Endothelial cell (in vitro differentiated cells): Measurements from ENCODE around the gene JOSD1. TPM values are rescaled to one million over a fixed set of nuclear protein-coding genes. Genes with fewer than 3 reads are reported as not detected.

Experiments used
- DNase-seq: peaks from one replicate; pipeline ENCODE4 v3.0.0; 2021; ENCODE audit warnings: low spot score
- H3K27ac Mint-ChIP-seq: one replicate; pipeline ENCODE4 v1.8.0; 2021; ENCODE audit warnings: mixed read lengths, inconsistent platforms; ENCODE audit not compliant: unreplicated experiment
- H3K27me3 Mint-ChIP-seq: one replicate; pipeline ENCODE4 v1.8.0; 2021; ENCODE audit warnings: mild to moderate bottlenecking, moderate library complexity, mixed read lengths, inconsistent platforms; ENCODE audit not compliant: unreplicated experiment
- H3K36me3 Mint-ChIP-seq: one replicate; pipeline ENCODE4 v1.8.0; 2021; ENCODE audit warnings: mild to moderate bottlenecking, low read depth, mixed read lengths, inconsistent platforms; ENCODE audit not compliant: unreplicated experiment
- H3K4me1 Mint-ChIP-seq: one replicate; pipeline ENCODE4 v1.8.0; 2021; ENCODE audit warnings: mild to moderate bottlenecking, mixed read lengths, inconsistent platforms; ENCODE audit not compliant: unreplicated experiment
- H3K4me3 Mint-ChIP-seq: one replicate; pipeline ENCODE4 v1.8.0; 2021; ENCODE audit warnings: mild to moderate bottlenecking, mixed read lengths, inconsistent platforms; ENCODE audit not compliant: unreplicated experiment
- H3K9me3 Mint-ChIP-seq: one replicate; pipeline ENCODE4 v1.8.0; 2021; ENCODE audit warnings: mixed read lengths, inconsistent platforms; ENCODE audit not compliant: unreplicated experiment
- total RNA-seq: library from RNA; stranded (reverse); fragmentation: NEBNext Ultra II Directional; extraction: Animal tissue kit (Norgen Biotek cat#: 25700); gene quantifications from one replicate; pipeline ENCODE4 v1.2.1, GENCODE V29; 2021; ENCODE audit not compliant: unreplicated experiment
- TF ChIP-seq, protein P1 (sequence below): fragments of 200-600 bp; sonication (generic); IDR thresholded peaks from one replicate; pipeline ENCODE4 v1.5.0; 2021; ENCODE audit warnings: antibody characterized with exemption; ENCODE audit not compliant: unreplicated experiment

JOSD1 gene
- total RNA-seq, 1 donor from 2014 or later, result 49.6 TPM

DNA sequence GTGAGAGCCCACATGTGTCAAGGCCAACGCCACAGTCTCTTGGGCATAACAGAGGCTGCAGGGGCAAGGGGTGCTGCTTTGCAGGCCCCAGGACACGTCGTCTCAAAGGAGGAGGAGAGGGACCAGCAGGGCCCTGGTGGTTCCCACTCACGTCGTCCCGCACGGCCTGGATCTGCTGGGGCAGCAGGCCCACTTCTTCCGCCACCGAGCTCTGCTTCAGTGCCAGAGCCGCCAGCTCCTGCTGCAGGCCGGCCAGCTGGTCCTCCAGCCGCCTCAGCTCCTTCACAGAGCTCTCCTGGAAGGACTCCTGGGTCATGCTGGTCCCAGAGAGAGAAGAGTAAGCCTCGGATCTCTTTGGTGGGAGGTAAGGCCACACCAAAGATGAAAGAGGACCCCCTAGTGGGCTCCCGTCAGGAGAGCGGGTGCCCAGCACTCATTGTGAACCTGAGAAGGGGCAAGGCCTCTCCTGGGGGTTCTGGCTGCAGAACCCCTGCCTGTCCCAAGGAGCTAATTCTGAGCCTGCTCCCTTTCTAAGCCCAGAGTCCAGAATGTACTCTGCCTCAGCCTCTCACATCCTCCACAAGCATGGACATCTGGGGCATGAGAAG lies 39.5 kb upstream of the JOSD1 start:
- Mint-ChIP-seq H3K36me3 (peaks cover 47% of the 10 kb centered on the region), H3K27me3 (peaks cover 4% of the 10 kb centered on the region), H3K9me3 (no peaks in the 10 kb centered on the region), H3K4me1 (peaks cover 14% of the 10 kb centered on the region), H3K27ac (no peak overlapping the region), H3K4me3 (peak overlapping the region; percentile 25)
- TF ChIP-seq, protein P1, sequence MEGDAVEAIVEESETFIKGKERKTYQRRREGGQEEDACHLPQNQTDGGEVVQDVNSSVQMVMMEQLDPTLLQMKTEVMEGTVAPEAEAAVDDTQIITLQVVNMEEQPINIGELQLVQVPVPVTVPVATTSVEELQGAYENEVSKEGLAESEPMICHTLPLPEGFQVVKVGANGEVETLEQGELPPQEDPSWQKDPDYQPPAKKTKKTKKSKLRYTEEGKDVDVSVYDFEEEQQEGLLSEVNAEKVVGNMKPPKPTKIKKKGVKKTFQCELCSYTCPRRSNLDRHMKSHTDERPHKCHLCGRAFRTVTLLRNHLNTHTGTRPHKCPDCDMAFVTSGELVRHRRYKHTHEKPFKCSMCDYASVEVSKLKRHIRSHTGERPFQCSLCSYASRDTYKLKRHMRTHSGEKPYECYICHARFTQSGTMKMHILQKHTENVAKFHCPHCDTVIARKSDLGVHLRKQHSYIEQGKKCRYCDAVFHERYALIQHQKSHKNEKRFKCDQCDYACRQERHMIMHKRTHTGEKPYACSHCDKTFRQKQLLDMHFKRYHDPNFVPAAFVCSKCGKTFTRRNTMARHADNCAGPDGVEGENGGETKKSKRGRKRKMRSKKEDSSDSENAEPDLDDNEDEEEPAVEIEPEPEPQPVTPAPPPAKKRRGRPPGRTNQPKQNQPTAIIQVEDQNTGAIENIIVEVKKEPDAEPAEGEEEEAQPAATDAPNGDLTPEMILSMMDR, result no peak
- no peak for DNase-seq

DNA sequence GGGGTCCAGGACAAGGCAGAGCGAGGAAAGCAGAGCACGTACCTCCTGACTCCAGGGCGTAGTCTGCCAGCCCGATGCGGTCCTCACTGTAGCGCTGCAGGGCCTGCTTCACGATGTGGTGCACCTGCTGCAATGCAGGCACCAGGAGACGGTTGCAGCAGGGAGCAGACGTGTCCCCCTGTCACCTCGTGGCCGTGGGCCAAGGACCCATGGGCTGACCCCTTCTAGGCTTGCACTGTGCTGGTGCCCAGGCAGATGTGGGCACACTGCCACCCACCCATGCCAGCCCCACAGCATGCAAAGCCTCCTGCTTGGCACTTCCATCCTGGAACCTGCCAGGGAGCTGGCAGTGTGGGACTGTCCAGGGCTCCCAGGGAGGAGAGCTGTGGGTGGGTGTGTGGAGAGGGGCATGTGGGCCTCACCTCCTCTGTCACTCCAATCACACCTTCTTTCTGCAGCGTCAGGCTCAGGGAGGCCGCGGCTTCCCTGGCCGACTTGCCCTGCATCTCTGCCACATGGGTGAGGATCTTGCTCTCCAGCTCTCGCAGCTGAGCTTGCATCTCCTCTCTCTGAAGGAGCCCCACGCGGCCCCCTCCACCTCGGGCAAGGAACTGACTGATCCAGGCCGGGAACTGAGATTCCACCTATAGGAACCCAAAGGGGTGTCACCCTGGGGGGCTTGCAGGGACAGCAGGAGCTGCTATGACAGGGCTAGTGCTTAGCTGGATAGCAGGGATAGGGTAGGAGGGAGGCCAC lies 38.7 kb upstream of the JOSD1 start:
- Mint-ChIP-seq H3K27ac (no peak overlapping the region), H3K4me3 (peak overlapping the region; percentile 25), H3K27me3 (peaks cover 9% of the 10 kb centered on the region), H3K4me1 (peaks cover 17% of the 10 kb centered on the region), H3K36me3 (peaks cover 44% of the 10 kb centered on the region), H3K9me3 (no peaks in the 10 kb centered on the region)
- TF ChIP-seq, protein P1, result no peak
- DNase-seq, result no peak

DNA sequence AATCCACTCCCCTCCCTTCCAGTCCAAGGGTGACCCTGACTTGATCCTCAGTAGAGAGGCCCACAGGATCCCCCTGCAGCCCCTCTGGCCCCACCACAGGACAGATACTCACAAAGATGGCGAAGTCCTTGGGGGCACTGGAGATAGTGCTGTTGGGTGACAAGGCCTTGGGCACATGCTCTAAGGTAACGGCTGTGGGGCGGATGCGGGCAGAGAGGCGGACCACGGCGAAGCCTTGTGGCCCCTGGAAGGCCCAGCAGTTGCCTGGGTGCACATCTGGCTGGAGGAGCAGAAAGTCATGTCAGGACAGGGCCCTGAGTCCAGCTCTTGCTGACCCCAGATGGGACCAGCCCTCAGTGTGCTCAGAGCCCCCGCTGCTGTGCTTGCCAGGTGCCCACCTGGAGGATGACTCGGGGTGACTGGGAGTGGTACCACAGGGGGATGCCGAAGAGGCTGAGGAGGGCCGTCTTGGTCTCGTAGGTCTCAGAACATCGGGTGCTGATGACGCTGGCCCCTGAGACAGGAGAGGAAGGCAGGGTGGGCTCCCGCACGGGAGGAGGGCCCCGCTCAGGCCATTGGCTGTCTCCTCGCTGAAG lies 37.8 kb upstream of the JOSD1 start:
- DNase-seq, result no peak
- peaks cover 43% of the 10 kb centered on the region for H3K36me3 Mint-ChIP-seq
- no peak overlapping the region for H3K27ac Mint-ChIP-seq
- no peaks in the 10 kb centered on the region for H3K9me3 Mint-ChIP-seq
- H3K27me3 Mint-ChIP-seq, result peaks cover 9% of the 10 kb centered on the region
- no peak overlapping the region for H3K4me3 Mint-ChIP-seq
- peaks cover 17% of the 10 kb centered on the region for H3K4me1 Mint-ChIP-seq
- TF ChIP-seq, protein P1, result no peak

DNA sequence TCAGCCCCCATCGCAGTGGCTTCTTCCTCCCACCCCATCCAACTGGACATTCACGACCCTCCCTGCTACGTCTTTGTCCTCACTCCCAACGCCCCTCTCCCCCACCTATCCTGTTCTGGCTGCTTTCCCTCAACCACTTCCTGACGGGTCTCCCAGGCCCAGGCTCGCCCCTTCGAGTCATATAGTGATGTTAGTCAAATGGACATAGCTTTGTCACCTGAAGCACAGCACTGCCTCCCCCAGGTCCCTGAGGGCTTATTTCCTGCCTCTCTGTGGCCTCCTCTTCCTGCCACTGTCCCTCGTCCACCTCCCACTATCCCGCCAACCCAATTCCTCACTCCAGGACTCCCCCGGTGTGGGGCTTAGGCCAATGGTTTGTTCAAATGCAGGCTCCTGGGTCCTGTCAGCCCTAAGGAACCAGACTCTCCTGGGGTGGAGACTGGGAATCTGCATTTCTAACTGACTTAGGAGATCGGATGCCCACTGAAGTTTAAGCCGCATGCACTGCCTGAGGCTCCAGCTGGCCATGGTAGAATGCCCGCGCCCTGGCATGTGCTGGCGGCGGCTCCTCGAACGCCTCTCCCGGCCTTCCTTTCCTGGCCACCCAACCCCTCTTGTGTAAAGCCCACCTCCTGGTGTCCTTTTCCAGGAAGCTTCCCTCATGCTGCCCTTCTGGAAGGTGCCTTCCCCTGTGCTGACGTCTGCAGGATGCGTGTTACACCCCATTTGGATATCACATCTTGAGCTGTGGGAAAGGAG lies 36.7 kb upstream of the JOSD1 start:
- Mint-ChIP-seq H3K4me3 (peak overlapping the region; percentile 69), H3K27me3 (peaks cover 9% of the 10 kb centered on the region), H3K4me1 (peaks cover 17% of the 10 kb centered on the region), H3K27ac (peak overlapping the region; percentile 48), H3K9me3 (no peaks in the 10 kb centered on the region), H3K36me3 (peaks cover 40% of the 10 kb centered on the region)
- no peak for DNase-seq
- TF ChIP-seq, protein P1, result no peak
